CD14-positive monocyte (primary cell): Measurements from ENCODE around the gene GNL3. TPM values are rescaled to one million over a fixed set of nuclear protein-coding genes. Genes with fewer than 3 reads are reported as not detected.
A peak's percentile ranks its signal among the peaks of the same experiment; 100 is the strongest.

Source experiments
- DNase-seq, 3 donors: peaks; one replicate each; pipeline ENCODE4 v3.0.0-alpha.2; 2011 to 2022
- H2AFZ ChIP-seq: 2 replicates; pipeline ENCODE4 v1.6.0; 2012; ENCODE audit warnings: mild to moderate bottlenecking, low read depth, low read length, inconsistent platforms; ENCODE audit not compliant: insufficient read depth, poor library complexity, severe bottlenecking
- H3K27ac ChIP-seq, 2 donors: 1 replicate in 1 of 2; 2 replicates in 1 of 2; pipeline ENCODE4 v1.5.1; 2012 to 2013; ENCODE audit warnings: low read length in 2 of 2, control low read depth in 1 of 2, inconsistent platforms in 1 of 2, low read depth in 1 of 2, mild to moderate bottlenecking in 1 of 2
- H3K27me3 ChIP-seq, 2 donors: one replicate each; pipeline versions ENCODE4 v1.6.0 to v1.6.1; 2011 to 2013; ENCODE audit warnings: low read length in 2 of 2; ENCODE audit not compliant: control insufficient read depth in 2 of 2, insufficient read depth in 2 of 2
- H3K36me3 ChIP-seq, 2 donors: replicated peaks in 1 of 2; 1 replicate in 1 of 2; 2 replicates in 1 of 2; pipeline versions ENCODE4 v1.5.1 to v1.6.1; 2012 to 2013; ENCODE audit warnings: low read length in 2 of 2, control low read depth in 1 of 2, inconsistent platforms in 1 of 2, mild to moderate bottlenecking in 1 of 2; ENCODE audit not compliant: insufficient read depth in 2 of 2, control insufficient read depth in 1 of 2
- H3K4me1 ChIP-seq, 2 donors: 1 replicate in 1 of 2; 2 replicates in 1 of 2; pipeline versions ENCODE4 v1.5.1 to v1.6.1; 2012 to 2013; ENCODE audit warnings: low read length in 2 of 2, control low read depth in 1 of 2, inconsistent platforms in 1 of 2, mild to moderate bottlenecking in 1 of 2, moderate library complexity in 1 of 2; ENCODE audit not compliant: insufficient read depth in 2 of 2, control insufficient read depth in 1 of 2
- H3K4me2 ChIP-seq: replicated peaks from 2 replicates; pipeline ENCODE3; 2012; ENCODE audit warnings: low read length, moderate library complexity, mild to moderate bottlenecking; ENCODE audit not compliant: poor library complexity, severe bottlenecking; ENCODE audit errors: extremely low read depth
- H3K4me3 ChIP-seq, 3 experiments: fragments of 200-600 bp in 1 of 3; sonication (generic) in 1 of 3; replicated peaks in 1 of 3; 1 replicate in 2 of 3; 2 replicates in 1 of 3; pipeline ENCODE4 v1.5.1; 2011 to 2013; ENCODE audit warnings: low read length in 3 of 3, mild to moderate bottlenecking in 3 of 3, control low read depth in 2 of 3, low read depth in 2 of 3, inconsistent platforms in 1 of 3, moderate library complexity in 1 of 3
- H3K79me2 ChIP-seq: 2 replicates; pipeline ENCODE4 v1.6.0; 2012; ENCODE audit warnings: mild to moderate bottlenecking, control low read depth, inconsistent platforms, low read length, moderate library complexity; ENCODE audit not compliant: insufficient read depth
- H3K9ac ChIP-seq: 2 replicates; pipeline ENCODE4 v1.6.0; 2017; ENCODE audit warnings: low read length, mild to moderate bottlenecking; ENCODE audit not compliant: insufficient read depth, poor library complexity, severe bottlenecking
- H3K9me3 ChIP-seq, 2 donors: replicated peaks in 1 of 2; 1 replicate in 1 of 2; 2 replicates in 1 of 2; pipeline versions ENCODE4 v1.5.1 to v1.6.1; 2012 to 2013; ENCODE audit warnings: low read length in 2 of 2, control low read depth in 1 of 2; ENCODE audit not compliant: control insufficient read depth in 1 of 2, insufficient read depth in 1 of 2
- H4K20me1 ChIP-seq: 2 replicates; pipeline ENCODE4 v1.6.0; 2012; ENCODE audit warnings: mild to moderate bottlenecking, low read length, control low read depth, moderate library complexity; ENCODE audit not compliant: insufficient read depth
- H3K27ac Mint-ChIP-seq, 7 donors: one replicate each; pipeline ENCODE4 v1.8.0; 2020; ENCODE audit warnings: mild to moderate bottlenecking in 7 of 7, mixed read lengths in 7 of 7, moderate library complexity in 6 of 7, inconsistent platforms in 2 of 7
- H3K27me3 Mint-ChIP-seq, 3 donors: one replicate each; pipeline ENCODE4 v1.8.0; 2021 to 2022; ENCODE audit warnings: low read depth in 3 of 3, mild to moderate bottlenecking in 3 of 3, mixed read lengths in 3 of 3, moderate library complexity in 3 of 3, inconsistent platforms in 1 of 3
- H3K36me3 Mint-ChIP-seq, 2 donors: one replicate each; pipeline ENCODE4 v1.8.0; 2020; ENCODE audit warnings: mixed read lengths in 2 of 2, inconsistent platforms in 1 of 2, mild to moderate bottlenecking in 1 of 2
- H3K4me1 Mint-ChIP-seq: one replicate; pipeline ENCODE4 v1.8.0; 2020; ENCODE audit warnings: mild to moderate bottlenecking, mixed read lengths
- H3K4me3 Mint-ChIP-seq, 2 donors: one replicate each; pipeline ENCODE4 v1.8.0; 2020; ENCODE audit warnings: mild to moderate bottlenecking in 2 of 2, mixed read lengths in 2 of 2, moderate library complexity in 1 of 2
- H3K9me3 Mint-ChIP-seq, 7 donors: one replicate each; pipeline ENCODE4 v1.8.0; 2020 to 2022; ENCODE audit warnings: mixed read lengths in 7 of 7, mild to moderate bottlenecking in 6 of 7, moderate library complexity in 6 of 7, inconsistent platforms in 2 of 7
- WGBS: methylation state at CpG from one replicate; pipeline ENCODE4 v1.1.5; 2013; ENCODE audit warnings: missing lambda C conversion rate; ENCODE audit not compliant: insufficient coverage; 5-methylcytosine and 5-hydroxymethylcytosine counted together
- intact Hi-C, 2 donors: fragments of 100-400 bp; cut with micrococcal nuclease; formaldehyde crosslinking; loops; one replicate each; pipeline versions ENCODE4 v1.15.0 to v1.15.1; 2023
- polyA plus RNA-seq, 3 donors: library from polyadenylated mRNA; depleted of rRNA in 1 of 3; unstranded in 2 of 3; stranded (reverse) in 1 of 3; fragments of 300-500 nt in 2 of 3; fragments of >200 nt in 1 of 3; fragmentation: Illumina TruSeq in 2 of 3; gene quantifications; 1 replicate in 2 of 3; 2 replicates in 1 of 3; pipeline ENCODE4 v1.2.3, GENCODE V29; 2012 to 2021
- TF ChIP-seq, protein P1 (sequence below): fragments of 200-600 bp; IDR thresholded peaks from one replicate; pipeline ENCODE4 v1.8.0; 2022; ENCODE audit warnings: antibody characterized with exemption, mild to moderate bottlenecking

Gene GNL3
- polyA plus RNA-seq, 3 donors, result 13.4 to 18.7 (median 16.7) TPM

DNA sequence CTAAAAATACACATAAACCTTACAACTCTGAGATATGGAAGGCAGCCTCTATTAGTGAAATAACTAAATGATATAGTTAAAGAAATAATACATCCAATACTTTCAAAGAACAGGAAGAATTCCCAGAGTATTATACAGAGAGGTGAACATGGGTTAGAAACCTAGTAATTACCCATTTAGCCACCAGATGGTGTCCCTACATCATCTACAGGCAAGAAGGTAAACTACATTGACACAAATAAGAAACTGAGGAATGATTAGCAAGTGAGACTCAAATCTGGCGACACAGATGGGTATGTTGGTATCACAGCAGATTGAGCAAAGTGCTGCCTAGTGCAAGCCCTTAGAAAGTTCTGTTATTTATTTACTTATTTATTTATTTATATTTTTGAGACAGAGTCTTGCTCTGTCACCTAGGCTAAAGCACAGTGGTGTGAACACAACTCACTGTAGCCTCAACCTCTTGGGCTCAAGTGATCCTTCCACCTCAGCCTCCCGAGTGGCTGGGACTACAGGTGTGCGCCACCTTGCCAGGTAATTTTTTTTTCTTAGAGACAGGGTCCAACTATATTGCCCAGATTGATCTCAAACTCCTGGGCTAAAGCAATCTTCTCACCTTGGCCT, 56.7 kb downstream of the GNL3 start:
- peaks cover 0 to 2% (median 1%) of the 10 kb centered on the region in 3 donors for H3K27me3 Mint-ChIP-seq
- H3K4me3 ChIP-seq, result no peak overlapping the region
- peak overlapping the region in 1 of 7 donors; percentile 3 for H3K27ac Mint-ChIP-seq
- no peaks in the 10 kb centered on the region for H3K9me3 ChIP-seq
- no peak overlapping the region for H3K4me2 ChIP-seq
- H3K4me1 Mint-ChIP-seq, result no peaks in the 10 kb centered on the region
- TF ChIP-seq, protein P1, sequence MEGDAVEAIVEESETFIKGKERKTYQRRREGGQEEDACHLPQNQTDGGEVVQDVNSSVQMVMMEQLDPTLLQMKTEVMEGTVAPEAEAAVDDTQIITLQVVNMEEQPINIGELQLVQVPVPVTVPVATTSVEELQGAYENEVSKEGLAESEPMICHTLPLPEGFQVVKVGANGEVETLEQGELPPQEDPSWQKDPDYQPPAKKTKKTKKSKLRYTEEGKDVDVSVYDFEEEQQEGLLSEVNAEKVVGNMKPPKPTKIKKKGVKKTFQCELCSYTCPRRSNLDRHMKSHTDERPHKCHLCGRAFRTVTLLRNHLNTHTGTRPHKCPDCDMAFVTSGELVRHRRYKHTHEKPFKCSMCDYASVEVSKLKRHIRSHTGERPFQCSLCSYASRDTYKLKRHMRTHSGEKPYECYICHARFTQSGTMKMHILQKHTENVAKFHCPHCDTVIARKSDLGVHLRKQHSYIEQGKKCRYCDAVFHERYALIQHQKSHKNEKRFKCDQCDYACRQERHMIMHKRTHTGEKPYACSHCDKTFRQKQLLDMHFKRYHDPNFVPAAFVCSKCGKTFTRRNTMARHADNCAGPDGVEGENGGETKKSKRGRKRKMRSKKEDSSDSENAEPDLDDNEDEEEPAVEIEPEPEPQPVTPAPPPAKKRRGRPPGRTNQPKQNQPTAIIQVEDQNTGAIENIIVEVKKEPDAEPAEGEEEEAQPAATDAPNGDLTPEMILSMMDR, result peak; percentile 87
- no peaks in the 10 kb centered on the region for H3K79me2 ChIP-seq
- no peak overlapping the region for H3K27ac ChIP-seq
- H3K9ac ChIP-seq, result no peak overlapping the region
- H3K4me3 Mint-ChIP-seq, result no peak overlapping the region
- H3K27me3 ChIP-seq, result no peaks in the 10 kb centered on the region
- no peaks in the 10 kb centered on the region for H3K4me1 ChIP-seq
- no peaks in the 10 kb centered on the region for H4K20me1 ChIP-seq
- no peak overlapping the region for H2AFZ ChIP-seq
- H3K36me3 ChIP-seq, result peaks cover 79 to 96% of the 10 kb centered on the region in 2 donors
- peak; percentile 18 to 46 (median 45) for DNase-seq
- WGBS, result no CpG with 5 or more reads among the region's 3 CpGs
- H3K36me3 Mint-ChIP-seq, result peaks cover 76 to 91% of the 10 kb centered on the region in 2 donors
- intact Hi-C loops, result loop anchor here (2.0 to 10.0 kb wide), 4 partner anchors 56 to 332 kb away; no protein-coding TSS in a partner anchor
- H3K9me3 Mint-ChIP-seq, result no peaks in the 10 kb centered on the region

DNA sequence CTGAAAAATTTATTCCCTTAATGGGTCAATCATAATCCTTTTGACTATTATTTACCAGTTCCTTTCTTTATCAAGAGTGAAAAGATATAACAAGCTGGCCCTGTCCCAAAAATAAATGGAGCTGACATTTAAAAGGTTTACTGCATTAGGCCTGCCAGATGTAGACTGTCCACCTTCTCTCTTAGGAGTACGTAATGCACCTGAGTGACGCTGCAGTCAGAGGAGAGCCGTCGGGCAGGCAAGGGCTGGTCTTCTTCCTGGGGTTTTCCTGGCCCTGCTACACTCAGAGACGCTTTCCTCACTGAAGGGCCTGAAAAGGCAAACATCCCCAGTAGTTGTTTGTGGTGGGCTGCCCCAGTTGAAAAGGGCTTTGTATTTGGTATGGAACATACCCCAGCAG, 57.3 kb downstream of the GNL3 start:
- Mint-ChIP-seq H3K9me3 (no peaks in the 10 kb centered on the region), H3K4me1 (no peaks in the 10 kb centered on the region), H3K27ac (peak overlapping the region in 1 of 7 donors; percentile 69), H3K4me3 (no peak overlapping the region), H3K27me3 (peaks cover 0 to 1% (median 0%) of the 10 kb centered on the region in 3 donors), H3K36me3 (peaks cover 76 to 91% of the 10 kb centered on the region in 2 donors)
- no peaks in the 10 kb centered on the region for H3K27me3 ChIP-seq
- peaks cover 78 to 93% of the 10 kb centered on the region in 2 donors for H3K36me3 ChIP-seq
- no peak overlapping the region for H3K4me3 ChIP-seq
- no peak overlapping the region for H3K27ac ChIP-seq
- TF ChIP-seq, protein P1, result no peak
- no peak for DNase-seq
- H3K9me3 ChIP-seq, result no peaks in the 10 kb centered on the region
- 100% methylated on average over 1 of the region's 5 CpGs for WGBS
- intact Hi-C loops, result loop anchor here (2.0 to 10.0 kb wide), 4 partner anchors 56 to 332 kb away; no protein-coding TSS in a partner anchor
- H2AFZ ChIP-seq, result no peak overlapping the region
- no peak overlapping the region for H3K9ac ChIP-seq
- no peaks in the 10 kb centered on the region for H3K79me2 ChIP-seq
- H3K4me2 ChIP-seq, result no peak overlapping the region
- no peaks in the 10 kb centered on the region for H4K20me1 ChIP-seq
- H3K4me1 ChIP-seq, result no peaks in the 10 kb centered on the region
